DND-41 (cell line): ENCODE results near the gene ACBD5.

Experiments used
- CTCF ChIP-seq: IDR thresholded peaks from 2 replicates; pipeline ENCODE4 v1.5.1; 2012; ENCODE audit warnings: borderline replicate concordance, low read length, moderate library complexity, mild to moderate bottlenecking; ENCODE audit not compliant: poor library complexity, severe bottlenecking; ENCODE audit errors: extremely low read depth
- EZH2 ChIP-seq: IDR thresholded peaks from 3 replicates; pipeline ENCODE4 v1.6.1; 2012; ENCODE audit warnings: borderline replicate concordance, low read depth, mild to moderate bottlenecking, moderate library complexity, low read length, inconsistent platforms; ENCODE audit not compliant: severe bottlenecking

DNA sequence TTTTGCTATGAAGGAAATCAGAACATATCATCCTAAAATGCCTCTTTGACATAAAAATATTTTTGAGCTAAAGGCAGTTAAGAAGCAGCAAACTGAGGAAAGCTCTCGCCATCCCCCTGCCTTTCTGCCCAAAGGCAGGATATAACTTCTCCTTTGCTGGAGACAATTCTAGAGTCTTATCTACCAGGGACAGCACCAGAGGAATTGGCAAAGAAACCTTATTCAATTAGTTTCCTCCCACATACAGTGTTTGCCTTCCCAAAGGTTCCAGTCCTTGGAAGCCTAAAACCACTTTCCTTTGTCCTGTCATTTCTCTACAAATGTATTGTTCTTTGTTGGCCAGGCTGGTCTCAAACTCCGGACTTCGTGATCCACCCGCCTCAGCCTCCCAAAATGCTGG is 51.7 kb downstream of the ACBD5 start:
- TF ChIP-seq CTCF (no peak), EZH2 (no peak)
